ENCODE measurements around the gene PSME2. TPM values are rescaled to one million over a fixed set of nuclear protein-coding genes. Genes with fewer than 3 reads are reported as not detected.

PSME2 gene
- polyA plus RNA-seq, 1 donor: 243 TPM

GRCh38 chr14:24123424-24124417 lies 22.7 kb downstream of the PSME2 start:
- H3K27me3 ChIP-seq (ENCODE audit: control insufficient read depth, insufficient read depth, low read length): no peaks in the 10 kb centered on the region
- H3K9me3 ChIP-seq (ENCODE audit: control insufficient read depth, low read depth, low read length): no peaks in the 10 kb centered on the region
- H3K4me1 ChIP-seq (ENCODE audit: control insufficient read depth, insufficient read depth, low read length): no peaks in the 10 kb centered on the region
- no peak for DNase-seq
- no CpG with 5 or more reads among the region's 9 CpGs for WGBS (ENCODE audit: insufficient coverage, low lambda C conversion rate)
- H3K36me3 ChIP-seq (ENCODE audit: control insufficient read depth, insufficient read depth, low read length): peaks cover 52% of the 10 kb centered on the region
- H3K4me3 ChIP-seq (ENCODE audit: low read length): no peak overlapping the region
- no peak overlapping the region for H3K27ac ChIP-seq (ENCODE audit: low read length)

GRCh38 chr14:24122898-24123297 lies 23.5 kb downstream of the PSME2 start:
- Histone ChIP-seq H3K4me1 (ENCODE audit: control insufficient read depth, insufficient read depth, low read length) (no peaks in the 10 kb centered on the region), H3K4me3 (ENCODE audit: low read length) (no peak overlapping the region), H3K27me3 (ENCODE audit: control insufficient read depth, insufficient read depth, low read length) (no peaks in the 10 kb centered on the region), H3K36me3 (ENCODE audit: control insufficient read depth, insufficient read depth, low read length) (peaks cover 60% of the 10 kb centered on the region), H3K27ac (ENCODE audit: low read length) (no peak overlapping the region), H3K9me3 (ENCODE audit: control insufficient read depth, low read depth, low read length) (no peaks in the 10 kb centered on the region)
- no peak for DNase-seq
- no CpG with 5 or more reads among the region's 8 CpGs for WGBS (ENCODE audit: insufficient coverage, low lambda C conversion rate)

DNA sequence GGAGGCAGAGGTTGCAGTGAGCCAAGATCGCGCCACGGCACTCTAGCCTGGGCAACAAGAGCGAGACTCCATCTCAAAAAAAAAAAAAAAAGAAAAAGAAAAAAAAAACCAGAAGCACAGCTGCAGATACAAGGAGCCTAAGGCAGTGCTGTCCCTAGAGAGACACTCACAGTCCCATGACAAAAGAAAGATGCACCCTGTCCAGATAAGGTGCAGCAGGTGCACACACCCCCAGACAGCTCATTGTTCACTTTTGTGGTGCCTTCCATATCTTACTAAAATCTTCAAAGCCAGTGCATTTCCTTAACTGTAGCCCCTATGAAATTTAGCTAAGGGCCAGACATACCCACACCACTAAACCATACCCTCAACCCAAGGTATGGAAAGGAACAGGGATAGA lies 24.0 kb downstream of the PSME2 start:
- DNase-seq: no peak
- no peaks in the 10 kb centered on the region for H3K4me1 ChIP-seq (ENCODE audit: control insufficient read depth, insufficient read depth, low read length)
- no peak overlapping the region for H3K4me3 ChIP-seq (ENCODE audit: low read length)
- H3K9me3 ChIP-seq (ENCODE audit: control insufficient read depth, low read depth, low read length): no peaks in the 10 kb centered on the region
- no peak overlapping the region for H3K27ac ChIP-seq (ENCODE audit: low read length)
- WGBS (ENCODE audit: insufficient coverage, low lambda C conversion rate): no CpG with 5 or more reads among the region's 4 CpGs
- peaks cover 65% of the 10 kb centered on the region for H3K36me3 ChIP-seq (ENCODE audit: control insufficient read depth, insufficient read depth, low read length)
- H3K27me3 ChIP-seq (ENCODE audit: control insufficient read depth, insufficient read depth, low read length): no peaks in the 10 kb centered on the region

- WGBS (ENCODE audit: insufficient coverage, low lambda C conversion rate): no CpG with 5 or more reads among the region's 8 CpGs
- H3K4me1 ChIP-seq (ENCODE audit: control insufficient read depth, insufficient read depth, low read length): no peaks in the 10 kb centered on the region
- peaks cover 70% of the 10 kb centered on the region for H3K36me3 ChIP-seq (ENCODE audit: control insufficient read depth, insufficient read depth, low read length)
- no peak overlapping the region for H3K27ac ChIP-seq (ENCODE audit: low read length)
- H3K27me3 ChIP-seq (ENCODE audit: control insufficient read depth, insufficient read depth, low read length): no peaks in the 10 kb centered on the region
- no peaks in the 10 kb centered on the region for H3K9me3 ChIP-seq (ENCODE audit: control insufficient read depth, low read depth, low read length)
- no peak overlapping the region for H3K4me3 ChIP-seq (ENCODE audit: low read length)
- no peak for DNase-seq
These were observed 25.2 kb downstream of the PSME2 start for GRCh38 chr14:24121210-24121609.

DNA sequence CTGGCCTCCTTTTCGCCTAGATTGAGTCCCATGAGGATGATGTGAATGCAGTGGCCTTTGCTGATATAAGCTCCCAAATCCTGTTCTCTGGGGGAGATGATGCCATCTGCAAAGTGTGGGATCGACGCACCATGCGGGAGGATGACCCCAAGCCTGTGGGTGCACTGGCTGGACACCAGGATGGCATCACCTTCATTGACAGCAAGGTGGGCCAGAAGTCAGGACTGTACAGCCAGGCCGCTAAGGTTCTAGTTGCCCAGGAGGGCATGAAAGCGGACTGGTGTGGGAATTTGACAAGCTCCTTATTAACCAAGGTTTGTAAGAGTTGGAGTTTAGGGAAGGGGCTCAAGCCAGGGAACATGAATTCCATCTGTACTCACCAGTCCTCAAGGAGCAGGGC lies 26.7 kb downstream of the PSME2 start:
- DNase-seq: no peak
- Histone ChIP-seq H3K27ac (ENCODE audit: low read length) (no peak overlapping the region), H3K4me1 (ENCODE audit: control insufficient read depth, insufficient read depth, low read length) (no peaks in the 10 kb centered on the region), H3K4me3 (ENCODE audit: low read length) (no peak overlapping the region), H3K9me3 (ENCODE audit: control insufficient read depth, low read depth, low read length) (no peaks in the 10 kb centered on the region), H3K27me3 (ENCODE audit: control insufficient read depth, insufficient read depth, low read length) (no peaks in the 10 kb centered on the region), H3K36me3 (ENCODE audit: control insufficient read depth, insufficient read depth, low read length) (peaks cover 70% of the 10 kb centered on the region)
- 100% methylated on average over 3 of the region's 6 CpGs for WGBS (ENCODE audit: insufficient coverage, low lambda C conversion rate)

- Histone ChIP-seq H3K9me3 (ENCODE audit: control insufficient read depth, low read depth, low read length) (no peaks in the 10 kb centered on the region), H3K4me3 (ENCODE audit: low read length) (no peak overlapping the region), H3K27ac (ENCODE audit: low read length) (no peak overlapping the region), H3K27me3 (ENCODE audit: control insufficient read depth, insufficient read depth, low read length) (no peaks in the 10 kb centered on the region), H3K36me3 (ENCODE audit: control insufficient read depth, insufficient read depth, low read length) (peaks cover 49% of the 10 kb centered on the region), H3K4me1 (ENCODE audit: control insufficient read depth, insufficient read depth, low read length) (peaks cover 5% of the 10 kb centered on the region)
- no peak for DNase-seq
- WGBS (ENCODE audit: insufficient coverage, low lambda C conversion rate): no CpG with 5 or more reads among the region's 6 CpGs
These were observed 29.2 kb downstream of the PSME2 start for GRCh38 chr14:24117179-24117578.

GRCh38 chr14:24116128-24116814 lies 30.1 kb downstream of the PSME2 start:
- Histone ChIP-seq H3K27ac (ENCODE audit: low read length) (no peak overlapping the region), H3K36me3 (ENCODE audit: control insufficient read depth, insufficient read depth, low read length) (peaks cover 41% of the 10 kb centered on the region), H3K9me3 (ENCODE audit: control insufficient read depth, low read depth, low read length) (no peaks in the 10 kb centered on the region), H3K27me3 (ENCODE audit: control insufficient read depth, insufficient read depth, low read length) (no peaks in the 10 kb centered on the region), H3K4me3 (ENCODE audit: low read length) (peak overlapping the region; percentile 67), H3K4me1 (ENCODE audit: control insufficient read depth, insufficient read depth, low read length) (peaks cover 6% of the 10 kb centered on the region)
- no CpG with 5 or more reads among the region's 6 CpGs for WGBS (ENCODE audit: insufficient coverage, low lambda C conversion rate)
- peak in 1 of 2 donors; percentile 22 for DNase-seq

DNA sequence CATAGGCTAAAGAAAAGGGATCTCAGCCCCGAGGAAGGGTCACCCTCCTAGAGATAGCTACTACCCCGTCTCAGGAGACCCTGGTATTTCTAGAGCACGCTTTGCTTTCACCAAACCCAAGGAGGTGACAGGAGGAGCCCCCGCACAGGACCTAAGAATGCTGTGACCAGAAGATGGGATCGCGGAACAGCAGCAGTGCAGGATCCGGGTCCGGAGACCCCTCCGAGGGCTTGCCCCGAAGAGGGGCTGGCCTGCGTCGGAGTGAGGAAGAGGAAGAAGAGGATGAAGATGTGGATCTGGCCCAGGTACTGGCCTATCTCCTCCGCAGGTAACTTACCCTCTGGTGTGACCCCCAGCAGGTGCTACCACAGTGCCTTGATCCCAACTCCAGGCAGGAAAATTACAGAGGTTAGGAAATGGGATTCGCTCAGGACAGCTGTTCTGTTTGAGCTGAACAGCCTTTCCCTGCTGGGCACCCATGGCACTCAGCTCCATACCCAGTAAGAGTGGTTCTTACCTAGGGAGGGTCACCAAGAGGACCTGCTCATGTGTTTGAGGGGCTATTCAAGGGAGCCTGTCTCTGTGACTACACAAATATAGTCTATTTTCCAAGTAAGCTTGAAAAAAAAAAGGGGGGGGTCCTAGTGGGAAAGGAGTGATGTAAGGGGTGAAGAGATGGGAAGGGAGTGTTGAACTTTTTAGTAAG lies 30.8 kb downstream of the PSME2 start:
- peaks cover 34% of the 10 kb centered on the region for H3K36me3 ChIP-seq (ENCODE audit: control insufficient read depth, insufficient read depth, low read length)
- peak overlapping the region; percentile 67 for H3K4me3 ChIP-seq (ENCODE audit: low read length)
- H3K27ac ChIP-seq (ENCODE audit: low read length): peak overlapping the region; percentile 96
- WGBS (ENCODE audit: insufficient coverage, low lambda C conversion rate): no CpG with 5 or more reads among the region's 14 CpGs
- no peaks in the 10 kb centered on the region for H3K27me3 ChIP-seq (ENCODE audit: control insufficient read depth, insufficient read depth, low read length)
- peaks cover 10% of the 10 kb centered on the region for H3K4me1 ChIP-seq (ENCODE audit: control insufficient read depth, insufficient read depth, low read length)
- no peaks in the 10 kb centered on the region for H3K9me3 ChIP-seq (ENCODE audit: control insufficient read depth, low read depth, low read length)
- no peak for DNase-seq

DNA sequence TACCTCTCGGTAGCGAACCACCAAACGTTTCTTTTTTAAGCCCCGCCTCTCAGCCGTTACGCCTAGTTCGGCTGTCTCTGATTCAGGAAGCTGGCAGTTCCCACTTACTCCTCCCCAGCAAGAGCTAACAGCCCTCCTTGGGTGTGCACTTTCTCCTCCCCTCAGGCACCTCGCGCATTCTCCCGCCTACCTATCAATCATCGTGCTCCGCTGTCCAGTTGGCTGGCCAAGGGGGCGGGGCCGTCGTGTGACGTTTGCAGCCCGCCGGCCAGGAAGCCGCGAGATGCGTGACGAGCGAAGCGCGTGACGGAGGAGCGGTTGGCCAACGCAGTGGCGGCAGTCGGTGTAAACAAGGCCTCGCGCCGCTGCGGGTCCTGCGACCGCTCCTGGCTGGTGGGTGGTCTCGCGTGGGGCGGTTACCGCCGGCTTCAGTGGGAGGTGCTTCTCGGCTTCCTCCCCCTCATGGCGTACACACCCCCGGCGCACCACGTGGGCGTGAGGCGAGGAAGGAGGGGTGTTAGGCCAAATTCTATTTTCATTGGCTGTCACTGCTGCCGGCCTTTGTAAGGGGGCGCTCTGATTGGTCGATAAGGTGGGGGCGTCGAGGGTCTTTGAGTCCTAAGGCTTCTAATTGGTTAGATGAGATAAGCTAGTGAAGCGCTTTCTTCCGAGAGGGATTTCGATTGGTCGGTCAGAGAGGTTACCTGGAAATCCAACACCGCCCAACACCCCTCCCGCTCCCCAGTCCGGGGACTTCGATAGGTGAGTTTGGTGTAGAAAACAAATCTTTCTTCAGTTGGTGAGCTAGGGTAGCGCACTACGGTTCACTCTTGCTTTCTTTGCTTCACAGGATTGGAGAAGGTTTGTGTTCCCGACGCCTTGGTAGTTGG lies 31.6 kb downstream of the PSME2 start, which contains the start of the genes DCAF11 and NRL:
Gene DCAF11, plus strand, starts transcription at position 246 of the 890 bp plus-strand sequence. CDS start 818 bp downstream, outside the sequence.
Gene NRL, minus strand, starts transcription at position 418 of the 890 bp plus-strand sequence. CDS start 32,101 bp downstream, outside the sequence.
- peak within 1 kb of the TSS; percentile 96 for H3K27ac ChIP-seq (ENCODE audit: low read length)
- peaks cover 15% of the 10 kb centered on the region for H3K4me1 ChIP-seq (ENCODE audit: control insufficient read depth, insufficient read depth, low read length)
- no peaks in the 10 kb centered on the region for H3K9me3 ChIP-seq (ENCODE audit: control insufficient read depth, low read depth, low read length)
- H3K4me3 ChIP-seq (ENCODE audit: low read length): peak within 1 kb of the TSS; percentile 67
- peaks cover 29% of the 10 kb centered on the region for H3K36me3 ChIP-seq (ENCODE audit: control insufficient read depth, insufficient read depth, low read length)
- no CpG with 5 or more reads among the region's 65 CpGs for WGBS (ENCODE audit: insufficient coverage, low lambda C conversion rate)
- no peaks in the 10 kb centered on the region for H3K27me3 ChIP-seq (ENCODE audit: control insufficient read depth, insufficient read depth, low read length)
- peak; percentile 100 for DNase-seq

Data from large intestine (tissue), 3 donors.